Uterus (tissue), 4 donors: ENCODE results near the gene CELSR1. TPM values are rescaled to one million over a fixed set of nuclear protein-coding genes. Genes with fewer than 3 reads are reported as not detected.

Experiments used
- DNase-seq, 2 donors: peaks; one replicate each; pipeline ENCODE4 v3.0.0-alpha.2; 2019 to 2020
- H3K27ac ChIP-seq, 2 donors: fragments of 200-600 bp; sonication (generic); 1 replicate in 1 of 2; 2 replicates in 1 of 2; pipeline ENCODE4 v1.5.1; 2016 to 2018
- H3K27me3 ChIP-seq, 2 donors: fragments of 200-600 bp; sonication (generic); one replicate each; pipeline ENCODE4 v1.5.1; 2018 to 2019; ENCODE audit warnings: control low read depth in 1 of 2
- H3K36me3 ChIP-seq, 2 donors: fragments of 200-600 bp; sonication (generic); one replicate each; pipeline ENCODE4 v1.5.1; 2019; ENCODE audit warnings: control low read depth in 1 of 2
- H3K4me1 ChIP-seq, 2 donors: fragments of 200-600 bp; sonication (generic); one replicate each; pipeline ENCODE4 v1.5.1; 2018 to 2019; ENCODE audit warnings: control low read depth in 1 of 2
- H3K4me3 ChIP-seq, 2 donors: fragments of 200-600 bp; sonication (generic); 1 replicate in 1 of 2; 2 replicates in 1 of 2; pipeline ENCODE4 v1.5.1; 2018 to 2019; ENCODE audit warnings: mild to moderate bottlenecking in 1 of 2
- H3K9me3 ChIP-seq, 2 donors: fragments of 200-600 bp; sonication (generic); one replicate each; pipeline ENCODE4 v1.5.1; 2019; ENCODE audit warnings: control low read depth in 1 of 2
- CTCF ChIP-seq, 4 experiments: fragments of 200-600 bp in 2 of 4; fragments of 450-650 bp in 2 of 4; sonication (generic) in 2 of 4; IDR thresholded peaks; one replicate each; pipeline ENCODE4 v1.5.1; 2016 to 2019; ENCODE audit warnings: antibody characterized with exemption in 4 of 4, mild to moderate bottlenecking in 2 of 4, moderate library complexity in 1 of 4
- POLR2A ChIP-seq, 2 donors: fragments of 450-650 bp; IDR thresholded peaks; one replicate each; pipeline ENCODE4 v1.6.1; 2016; ENCODE audit warnings: antibody characterized with exemption in 2 of 2, mild to moderate bottlenecking in 1 of 2, moderate library complexity in 1 of 2
- intact Hi-C: fragments of 100-400 bp; cut with DNase I; formaldehyde crosslinking; loops from one replicate; pipeline ENCODE4 v1.15.1; 2023; ENCODE audit warnings: low total_unique reads
- total RNA-seq, 4 donors: library from RNA; depleted of rRNA in 3 of 4; stranded (reverse); fragments of >200 nt in 3 of 4; gene quantifications; one replicate each; pipeline versions ENCODE4 v1.1.0 to v1.2.4, GENCODE V29; 2014 to 2023
- donor health status: DM: yes; HTN: yes; CAD: no.

CELSR1 gene
- total RNA-seq, 4 donors from 2014 or later = 1.5 to 15.8 (median 8.4) TPM

- Histone ChIP-seq H3K27ac (no peak overlapping the region), H3K27me3 (no peaks in the 10 kb centered on the region), H3K4me1 (no peaks in the 10 kb centered on the region), H3K36me3 (no peaks in the 10 kb centered on the region), H3K9me3 (no peaks in the 10 kb centered on the region), H3K4me3 (no peak overlapping the region)
- intact Hi-C loops = no loop called here
- no peak for DNase-seq
- TF ChIP-seq CTCF (IDR thresholded peaks at IDR 0.05) = no peak
- no peak for TF ChIP-seq POLR2A (IDR thresholded peaks at IDR 0.05)
Observed at GRCh38 chr22:46514592-46515207, 22.7 kb downstream of the CELSR1 start.

- H3K27ac ChIP-seq = no peak overlapping the region
- no peak for DNase-seq
- no peaks in the 10 kb centered on the region for H3K36me3 ChIP-seq
- no peaks in the 10 kb centered on the region for H3K9me3 ChIP-seq
- H3K27me3 ChIP-seq = no peaks in the 10 kb centered on the region
- no peak overlapping the region for H3K4me3 ChIP-seq
- intact Hi-C loops = no loop called here
- no peaks in the 10 kb centered on the region for H3K4me1 ChIP-seq
- TF ChIP-seq POLR2A (IDR thresholded peaks at IDR 0.05) (no peak), CTCF (IDR thresholded peaks at IDR 0.05) (no peak)
Observed at GRCh38 chr22:46513908-46514550, 23.4 kb downstream of the CELSR1 start.

- no peaks in the 10 kb centered on the region for H3K36me3 ChIP-seq
- H3K27me3 ChIP-seq = no peaks in the 10 kb centered on the region
- H3K4me3 ChIP-seq = no peak overlapping the region
- DNase-seq = no peak
- H3K27ac ChIP-seq = no peak overlapping the region
- TF ChIP-seq POLR2A (IDR thresholded peaks at IDR 0.05) (no peak), CTCF (IDR thresholded peaks at IDR 0.05) (no peak)
- intact Hi-C loops = no loop called here
- H3K4me1 ChIP-seq = no peaks in the 10 kb centered on the region
- H3K9me3 ChIP-seq = no peaks in the 10 kb centered on the region
Observed at GRCh38 chr22:46512683-46513082, 24.7 kb downstream of the CELSR1 start.

GRCh38 chr22:46512039-46512370, 25.4 kb downstream of the CELSR1 start:
- intact Hi-C loops = no loop called here
- Histone ChIP-seq H3K4me1 (no peaks in the 10 kb centered on the region), H3K36me3 (no peaks in the 10 kb centered on the region), H3K27ac (no peak overlapping the region), H3K9me3 (no peaks in the 10 kb centered on the region), H3K4me3 (no peak overlapping the region), H3K27me3 (no peaks in the 10 kb centered on the region)
- DNase-seq = no peak
- TF ChIP-seq CTCF (IDR thresholded peaks at IDR 0.05) = no peak
- no peak for TF ChIP-seq POLR2A (IDR thresholded peaks at IDR 0.05)

GRCh38 chr22:46511151-46512038, 26.0 kb downstream of the CELSR1 start:
- no peak for TF ChIP-seq CTCF (IDR thresholded peaks at IDR 0.05)
- no peak for TF ChIP-seq POLR2A (IDR thresholded peaks at IDR 0.05)
- H3K9me3 ChIP-seq = no peaks in the 10 kb centered on the region
- intact Hi-C loops = no loop called here

More at GRCh38 chr22:46511151-46512038, 26.0 kb downstream of the CELSR1 start:
- H3K27ac ChIP-seq = no peak overlapping the region
- DNase-seq = no peak
- no peak overlapping the region for H3K4me3 ChIP-seq
- H3K27me3 ChIP-seq = no peaks in the 10 kb centered on the region
- H3K4me1 ChIP-seq = no peaks in the 10 kb centered on the region
- no peaks in the 10 kb centered on the region for H3K36me3 ChIP-seq
